Thoracic aorta (tissue), 2 donors: ENCODE results near the gene PRRG3. TPM values are rescaled to one million over a fixed set of nuclear protein-coding genes. Genes with fewer than 3 reads are reported as not detected.

Source experiments
- ATAC-seq: fragments of 150-250 bp; one replicate; pipeline ENCODE4 v1.8.0; 2017; ENCODE audit warnings: low read depth; ENCODE audit not compliant: insufficient number of reproducible peaks, low FRiP score
- DNase-seq: peaks from one replicate; pipeline ENCODE4 v3.0.0-alpha.2; 2020; ENCODE audit warnings: low spot score
- H3K27ac ChIP-seq, 2 donors: fragments of 200-600 bp; sonication (generic); 1 replicate in 1 of 2; 2 replicates in 1 of 2; pipeline ENCODE4 v1.5.1; 2016; ENCODE audit warnings: mild to moderate bottlenecking in 2 of 2, moderate library complexity in 2 of 2
- H3K27me3 ChIP-seq: fragments of 200-600 bp; sonication (generic); replicated peaks from 2 replicates; pipeline ENCODE4 v1.6.0; 2016; ENCODE audit warnings: mild to moderate bottlenecking; ENCODE audit not compliant: insufficient read depth
- H3K36me3 ChIP-seq: fragments of 200-600 bp; sonication (generic); one replicate; pipeline ENCODE4 v1.5.1; 2016
- H3K4me1 ChIP-seq, 2 donors: fragments of 200-600 bp; sonication (generic); 1 replicate in 1 of 2; 2 replicates in 1 of 2; pipeline versions ENCODE4 v1.5.1 to v1.6.0; 2016; ENCODE audit warnings: low read depth in 2 of 2, mild to moderate bottlenecking in 1 of 2; ENCODE audit not compliant: control insufficient read depth in 1 of 2
- H3K4me3 ChIP-seq: fragments of 200-600 bp; sonication (generic); 2 replicates; pipeline ENCODE4 v1.5.1; 2016; ENCODE audit warnings: mild to moderate bottlenecking
- H3K9me3 ChIP-seq: fragments of 200-600 bp; sonication (generic); 2 replicates; pipeline ENCODE4 v1.5.1; 2016
- total RNA-seq, 2 donors: library from RNA; depleted of rRNA; stranded (reverse); fragments of >200 nt; gene quantifications; one replicate each; pipeline versions ENCODE4 v1.1.0 to v1.2.3, GENCODE V29; 2016
- TF ChIP-seq, protein P1 (sequence below): fragments of 200-600 bp; sonication (generic); IDR thresholded peaks from one replicate; pipeline ENCODE4 v1.5.1; 2019; ENCODE audit warnings: antibody characterized with exemption

PRRG3 gene
- total RNA-seq, 2 donors from 2014 or later: 0.14 to 0.27 TPM

DNA sequence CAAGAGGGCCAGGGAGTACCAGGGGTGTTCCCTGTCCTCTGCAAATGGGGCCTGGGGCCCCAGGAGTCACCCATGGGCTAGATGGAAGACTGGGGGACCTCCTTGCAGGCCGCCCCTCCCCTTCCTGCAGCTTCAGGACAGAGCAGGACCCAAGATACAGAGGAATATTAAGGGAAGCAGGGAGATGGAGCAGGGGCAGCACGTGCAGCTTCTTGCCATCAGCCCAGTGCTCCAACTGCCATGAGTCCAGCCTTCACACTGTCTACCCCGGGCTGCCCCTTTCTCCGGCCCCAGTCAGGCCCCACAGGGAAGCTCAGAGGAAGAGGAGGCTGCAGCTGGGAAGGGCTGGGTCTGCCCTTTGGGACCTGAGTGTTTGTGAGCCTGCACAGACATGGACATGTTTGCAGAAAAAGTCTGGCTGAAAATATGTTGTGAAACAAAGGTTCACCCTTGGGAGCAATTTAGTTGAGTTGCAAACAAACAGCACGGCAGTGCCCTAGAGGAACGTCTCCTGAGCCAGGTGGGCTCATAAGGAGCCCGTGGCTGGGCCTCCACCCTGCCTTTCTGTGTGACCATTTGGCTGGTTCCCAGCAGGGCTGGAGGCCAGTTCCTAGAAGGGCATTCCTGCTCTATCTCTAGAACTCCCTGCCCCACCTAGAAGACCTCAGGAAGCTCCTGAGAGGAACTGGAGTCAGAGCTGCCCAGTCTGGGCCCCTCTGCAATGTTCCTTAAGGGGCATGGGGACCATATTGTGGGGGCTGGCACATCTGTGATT lies 29.5 kb downstream of the PRRG3 start:
- H3K9me3 ChIP-seq: no peaks in the 10 kb centered on the region
- H3K27me3 ChIP-seq: no peaks in the 10 kb centered on the region
- TF ChIP-seq, protein P1, sequence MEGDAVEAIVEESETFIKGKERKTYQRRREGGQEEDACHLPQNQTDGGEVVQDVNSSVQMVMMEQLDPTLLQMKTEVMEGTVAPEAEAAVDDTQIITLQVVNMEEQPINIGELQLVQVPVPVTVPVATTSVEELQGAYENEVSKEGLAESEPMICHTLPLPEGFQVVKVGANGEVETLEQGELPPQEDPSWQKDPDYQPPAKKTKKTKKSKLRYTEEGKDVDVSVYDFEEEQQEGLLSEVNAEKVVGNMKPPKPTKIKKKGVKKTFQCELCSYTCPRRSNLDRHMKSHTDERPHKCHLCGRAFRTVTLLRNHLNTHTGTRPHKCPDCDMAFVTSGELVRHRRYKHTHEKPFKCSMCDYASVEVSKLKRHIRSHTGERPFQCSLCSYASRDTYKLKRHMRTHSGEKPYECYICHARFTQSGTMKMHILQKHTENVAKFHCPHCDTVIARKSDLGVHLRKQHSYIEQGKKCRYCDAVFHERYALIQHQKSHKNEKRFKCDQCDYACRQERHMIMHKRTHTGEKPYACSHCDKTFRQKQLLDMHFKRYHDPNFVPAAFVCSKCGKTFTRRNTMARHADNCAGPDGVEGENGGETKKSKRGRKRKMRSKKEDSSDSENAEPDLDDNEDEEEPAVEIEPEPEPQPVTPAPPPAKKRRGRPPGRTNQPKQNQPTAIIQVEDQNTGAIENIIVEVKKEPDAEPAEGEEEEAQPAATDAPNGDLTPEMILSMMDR: no peak
- ATAC-seq: no peak
- DNase-seq: no peak
- no peaks in the 10 kb centered on the region for H3K4me1 ChIP-seq
- no peak overlapping the region for H3K27ac ChIP-seq
- H3K4me3 ChIP-seq: no peak overlapping the region
- H3K36me3 ChIP-seq: no peaks in the 10 kb centered on the region

DNA sequence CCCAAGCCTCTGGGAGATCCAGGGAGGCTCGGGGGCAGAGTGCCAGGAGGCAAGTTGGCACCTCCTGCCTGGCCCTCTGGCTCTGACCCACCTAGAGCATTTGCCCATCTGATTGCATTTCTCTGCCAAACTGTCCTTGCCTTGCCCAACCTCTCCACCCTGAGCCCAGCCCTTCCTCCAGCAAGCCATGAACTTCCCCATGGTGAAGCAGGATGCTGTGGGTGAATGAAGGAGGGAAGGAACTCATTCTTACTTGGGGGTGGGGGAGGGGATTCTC lies 30.0 kb downstream of the PRRG3 start:
- TF ChIP-seq, protein P1: no peak
- no peaks in the 10 kb centered on the region for H3K9me3 ChIP-seq
- H3K4me3 ChIP-seq: no peak overlapping the region
- H3K36me3 ChIP-seq: no peaks in the 10 kb centered on the region
- H3K27me3 ChIP-seq: no peaks in the 10 kb centered on the region
- no peak overlapping the region for H3K27ac ChIP-seq
- ATAC-seq (no peak), DNase-seq (no peak)
- H3K4me1 ChIP-seq: no peaks in the 10 kb centered on the region

- TF ChIP-seq, protein P1: no peak
These were observed 31.5 kb downstream of the PRRG3 start for GRCh38 chrX:151726751-151727150.

DNA sequence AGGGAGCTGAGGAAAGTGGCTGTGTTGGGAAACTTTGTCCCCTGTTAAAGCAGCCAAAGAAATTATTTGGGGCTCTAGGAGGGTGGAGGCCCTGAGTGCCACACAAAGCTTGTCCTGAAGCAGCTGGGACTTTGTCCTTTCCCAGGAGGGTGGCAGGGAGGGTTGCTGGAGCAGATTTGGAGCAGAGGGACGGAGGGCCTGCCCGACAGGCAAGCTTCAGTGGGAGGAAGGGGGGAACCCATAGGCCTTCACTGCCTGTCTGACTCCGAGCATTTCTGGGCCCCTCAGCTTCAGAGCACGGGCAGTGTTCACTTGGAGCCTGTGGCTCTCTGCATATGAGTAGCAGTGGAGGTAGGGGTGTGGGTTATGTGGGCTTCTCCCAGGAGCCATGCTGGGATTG lies 32.1 kb downstream of the PRRG3 start:
- Histone ChIP-seq H3K36me3 (no peaks in the 10 kb centered on the region), H3K27me3 (no peaks in the 10 kb centered on the region), H3K4me3 (no peak overlapping the region), H3K4me1 (no peaks in the 10 kb centered on the region), H3K27ac (no peak overlapping the region), H3K9me3 (no peaks in the 10 kb centered on the region)
- ATAC-seq (no peak), DNase-seq (no peak)
- TF ChIP-seq, protein P1: no peak

More at GRCh38 chrX:151726751-151727150, 31.5 kb downstream of the PRRG3 start:
- no peaks in the 10 kb centered on the region for H3K27me3 ChIP-seq
- DNase-seq (no peak), ATAC-seq (no peak)
- H3K4me3 ChIP-seq: no peak overlapping the region
- H3K36me3 ChIP-seq: no peaks in the 10 kb centered on the region
- H3K27ac ChIP-seq: no peak overlapping the region
- H3K9me3 ChIP-seq: no peaks in the 10 kb centered on the region
- H3K4me1 ChIP-seq: no peaks in the 10 kb centered on the region

DNA sequence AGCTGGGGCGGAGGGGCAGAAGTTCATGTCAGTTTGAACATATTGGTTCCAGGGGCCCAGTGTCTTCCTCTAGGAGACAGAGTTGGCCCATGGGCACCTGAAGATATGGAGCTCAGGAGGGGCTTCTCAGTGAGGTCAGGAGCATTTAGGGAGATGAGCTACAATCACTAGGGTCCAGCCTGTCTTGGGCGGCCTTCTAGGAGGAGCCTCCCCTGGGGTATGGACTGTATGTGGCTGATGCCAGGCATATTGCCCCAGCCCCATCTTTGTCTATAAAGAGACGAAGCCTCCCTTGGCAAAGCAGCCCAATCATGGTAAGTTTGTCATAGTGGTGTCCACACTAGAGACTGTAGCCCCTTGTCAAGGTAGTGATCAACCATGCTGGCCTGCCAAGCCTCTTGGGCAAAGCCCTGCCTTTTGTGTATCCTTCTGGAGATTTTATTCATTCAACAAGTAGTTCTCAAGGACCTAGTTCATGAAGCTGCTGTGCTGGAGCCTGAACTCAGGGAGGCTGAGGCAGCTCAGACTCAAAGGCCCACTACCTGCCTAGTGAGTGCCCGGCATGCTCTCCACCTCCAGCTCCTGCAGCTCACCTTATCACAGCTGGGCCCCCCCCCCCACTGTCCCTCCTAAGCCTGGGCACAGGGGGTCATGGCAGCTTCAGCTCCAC lies 33.9 kb downstream of the PRRG3 start:
- no peaks in the 10 kb centered on the region for H3K4me1 ChIP-seq
- no peaks in the 10 kb centered on the region for H3K9me3 ChIP-seq
- TF ChIP-seq, protein P1: no peak
- no peak overlapping the region for H3K27ac ChIP-seq
- H3K27me3 ChIP-seq: no peaks in the 10 kb centered on the region
- ATAC-seq (no peak), DNase-seq (no peak)
- no peak overlapping the region for H3K4me3 ChIP-seq
- no peaks in the 10 kb centered on the region for H3K36me3 ChIP-seq
